Activated CD8-positive, alpha-beta memory T cell treated with anti-CD3 and anti-CD28 coated beads, Interleukin-2, amount 10 ng/mL, durations not matched to agents 7 days and 5 days (primary cell): ENCODE data around the gene ACTN4. TPM values are rescaled to one million over a fixed set of nuclear protein-coding genes. Genes with fewer than 3 reads are reported as not detected.
A peak's percentile ranks its signal among the peaks of the same experiment; 100 is the strongest.

Experiments used
- ATAC-seq: fragments of 150-1000 bp; cut with Tn5 transposase; one replicate; pipeline ENCODE4 v1.10.0; 2021; ENCODE audit warnings: moderate library complexity
- CTCF ChIA-PET: fragments of 350-600 bp; sonication (Branson Sonifier 250); formaldehyde crosslinking; loops from one replicate; lab custom pipeline; 2021; ENCODE audit warnings: antibody characterized with exemption; lab: Charles Lee
- DNase-seq: peaks from one replicate; pipeline ENCODE4 v3.0.0-alpha.2; 2020
- H3K27ac Mint-ChIP-seq: one replicate; pipeline ENCODE4 v1.8.0; 2021; ENCODE audit warnings: mild to moderate bottlenecking, mixed read lengths
- H3K27me3 Mint-ChIP-seq: one replicate; pipeline ENCODE4 v1.8.0; 2021; ENCODE audit warnings: mixed read lengths
- H3K36me3 Mint-ChIP-seq: one replicate; pipeline ENCODE4 v1.8.0; 2021; ENCODE audit warnings: mild to moderate bottlenecking, mixed read lengths
- H3K4me1 Mint-ChIP-seq: one replicate; pipeline ENCODE4 v1.8.0; 2021; ENCODE audit warnings: mixed read lengths
- H3K4me3 Mint-ChIP-seq: one replicate; pipeline ENCODE4 v1.8.0; 2021; ENCODE audit warnings: mild to moderate bottlenecking, moderate library complexity, mixed read lengths
- H3K9me3 Mint-ChIP-seq: one replicate; pipeline ENCODE4 v1.8.0; 2022; ENCODE audit warnings: low read depth, mixed read lengths
- total RNA-seq, 2 experiments: library from RNA; stranded (reverse); gene quantifications; one replicate each; pipeline ENCODE4 v1.2.3, GENCODE V29; 2021

Gene ACTN4
- total RNA-seq, 2 experiments from 2014 or later: 413 to 433 TPM

- no peak overlapping the region for H3K4me3 Mint-ChIP-seq
- peak overlapping the region; percentile 66 for H3K27ac Mint-ChIP-seq
- H3K9me3 Mint-ChIP-seq: no peaks in the 10 kb centered on the region
- peak; percentile 11 for ATAC-seq
- H3K4me1 Mint-ChIP-seq: peaks cover 87% of the 10 kb centered on the region
- no peaks in the 10 kb centered on the region for H3K27me3 Mint-ChIP-seq
- CTCF ChIA-PET: interaction anchor here (1.1 to 2.4 kb wide), 3 partner anchors 13 to 255 kb away, joined by 3 to 9 read pairs (median 6); partner anchors contain the start of gene FAM98C
- DNase-seq: no peak
- peaks cover 38% of the 10 kb centered on the region for H3K36me3 Mint-ChIP-seq
Observed at GRCh38 chr19:38657633-38658222, 10.3 kb downstream of the ACTN4 start.

DNA sequence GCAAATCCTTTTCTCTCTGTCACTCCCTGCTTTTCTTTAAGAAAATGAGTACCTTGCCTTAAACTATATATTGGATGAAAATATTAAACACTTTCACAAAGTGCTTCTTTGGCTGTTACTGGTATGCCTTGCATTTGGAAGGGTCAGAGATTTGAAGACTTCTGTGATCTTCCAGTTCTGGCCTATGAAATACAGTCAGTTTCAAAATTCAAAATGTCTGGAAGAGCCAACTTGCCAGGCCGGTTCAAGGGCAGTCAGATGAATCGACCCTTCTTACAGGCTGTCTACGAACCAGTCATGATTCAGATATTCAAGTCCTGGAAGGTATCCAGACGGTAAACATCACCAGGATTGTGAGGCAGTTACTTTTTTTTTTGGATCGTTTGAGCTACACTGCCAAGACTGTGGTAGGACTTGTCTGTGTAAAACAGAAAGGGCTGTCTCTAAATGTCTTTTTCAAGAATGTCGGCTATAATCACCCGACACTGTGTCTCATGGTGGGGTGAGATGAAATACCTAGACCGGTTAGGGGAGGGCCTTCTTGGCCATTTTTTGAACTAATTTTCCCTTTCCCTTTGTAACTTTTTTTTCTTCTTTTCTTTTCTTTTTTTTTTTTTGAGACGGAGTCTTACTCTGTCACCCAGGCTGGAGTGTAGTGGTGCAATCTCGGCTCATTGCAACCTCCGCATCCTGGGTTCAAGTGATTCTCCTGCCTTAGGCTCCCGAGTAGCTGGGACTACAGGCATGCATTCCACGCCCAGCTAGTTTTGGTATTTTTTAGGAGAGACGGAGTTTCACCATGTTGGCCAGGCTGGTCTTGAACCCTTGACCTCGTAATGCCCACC is 11.2 kb downstream of the ACTN4 start:
- H3K4me3 Mint-ChIP-seq: no peak overlapping the region
- peaks cover 34% of the 10 kb centered on the region for H3K36me3 Mint-ChIP-seq
- CTCF ChIA-PET: interaction anchor here (1.0 to 1.3 kb wide), 4 partner anchors 10 to 24 kb away, joined by 3 to 5 read pairs (median 4); no protein-coding TSS in a partner anchor
- H3K27me3 Mint-ChIP-seq: no peaks in the 10 kb centered on the region
- peak overlapping the region; percentile 66 for H3K27ac Mint-ChIP-seq
- no peaks in the 10 kb centered on the region for H3K9me3 Mint-ChIP-seq
- ATAC-seq (no peak), DNase-seq (no peak)
- peaks cover 84% of the 10 kb centered on the region for H3K4me1 Mint-ChIP-seq

DNA sequence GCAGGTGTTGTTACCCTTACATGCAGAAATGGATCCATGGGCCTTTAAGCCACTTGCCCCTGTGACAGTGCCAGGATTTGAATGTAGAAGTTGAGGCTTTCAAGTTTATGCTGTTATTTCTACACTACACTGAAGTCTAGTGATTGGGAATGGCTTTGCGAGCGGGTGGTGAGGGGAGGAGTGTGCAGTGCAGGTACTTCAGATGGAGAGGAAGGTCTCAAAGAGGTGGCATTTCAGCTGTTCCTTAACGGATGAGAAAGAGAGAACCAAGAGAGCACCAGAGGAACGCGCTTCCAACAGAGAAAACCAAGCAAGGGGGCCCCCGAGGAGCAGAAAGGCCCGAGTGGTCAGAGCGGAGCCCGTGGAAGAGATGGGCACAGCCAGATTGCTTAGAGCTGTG is 13.3 kb downstream of the ACTN4 start:
- Mint-ChIP-seq H3K36me3 (peaks cover 29% of the 10 kb centered on the region), H3K9me3 (no peaks in the 10 kb centered on the region), H3K4me3 (no peak overlapping the region), H3K27me3 (no peaks in the 10 kb centered on the region), H3K27ac (peak overlapping the region; percentile 7), H3K4me1 (peaks cover 82% of the 10 kb centered on the region)
- DNase-seq (no peak), ATAC-seq (no peak)
- CTCF ChIA-PET: interaction anchor here (3.4 kb wide), 1 partner anchor 13 kb away, joined by 10 read pairs; the partner anchor contains the start of gene ACTN4

DNA sequence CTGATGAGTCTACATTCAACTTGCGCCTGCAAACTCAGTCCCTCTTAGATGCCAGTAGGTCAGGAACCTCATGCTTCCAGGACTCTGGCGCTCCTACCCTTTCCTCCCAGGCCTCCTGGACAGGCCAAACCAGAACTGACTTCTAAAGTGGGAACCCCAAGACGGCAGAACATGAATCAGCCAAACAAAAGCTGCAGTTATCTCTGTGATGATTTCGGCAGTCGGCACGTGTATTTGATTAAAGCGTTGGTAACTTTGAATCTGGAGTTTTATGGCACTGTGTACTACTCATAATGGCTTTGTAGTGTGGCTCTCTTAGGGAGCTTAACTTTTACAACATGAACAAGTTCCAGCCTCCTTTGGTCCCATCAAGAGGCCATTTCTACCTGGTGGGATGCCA is 13.7 kb downstream of the ACTN4 start:
- DNase-seq (no peak), ATAC-seq (no peak)
- CTCF ChIA-PET: interaction anchor here (1.4 to 3.4 kb wide), 2 partner anchors 10 to 14 kb away, joined by 3 to 10 read pairs; partner anchors contain the start of gene ACTN4
- no peaks in the 10 kb centered on the region for H3K27me3 Mint-ChIP-seq
- H3K36me3 Mint-ChIP-seq: peaks cover 26% of the 10 kb centered on the region
- no peaks in the 10 kb centered on the region for H3K9me3 Mint-ChIP-seq
- peaks cover 82% of the 10 kb centered on the region for H3K4me1 Mint-ChIP-seq
- no peak overlapping the region for H3K27ac Mint-ChIP-seq
- H3K4me3 Mint-ChIP-seq: no peak overlapping the region

- Mint-ChIP-seq H3K27ac (no peak overlapping the region), H3K4me1 (peaks cover 82% of the 10 kb centered on the region), H3K4me3 (no peak overlapping the region), H3K27me3 (no peaks in the 10 kb centered on the region), H3K36me3 (peaks cover 20% of the 10 kb centered on the region), H3K9me3 (no peaks in the 10 kb centered on the region)
- CTCF ChIA-PET: interaction anchor here (1.2 to 3.4 kb wide), 4 partner anchors 9 to 32 kb away, joined by 3 to 10 read pairs (median 4); partner anchors contain the start of gene ACTN4
- DNase-seq (no peak), ATAC-seq (no peak)
Observed at GRCh38 chr19:38661996-38662395, 14.5 kb downstream of the ACTN4 start.

- Mint-ChIP-seq H3K27ac (no peak overlapping the region), H3K36me3 (peaks cover 18% of the 10 kb centered on the region), H3K27me3 (no peaks in the 10 kb centered on the region), H3K9me3 (no peaks in the 10 kb centered on the region), H3K4me3 (no peak overlapping the region), H3K4me1 (peaks cover 82% of the 10 kb centered on the region)
- DNase-seq (no peak), ATAC-seq (no peak)
- CTCF ChIA-PET: interaction anchor here (1.2 to 3.4 kb wide), 4 partner anchors 8 to 31 kb away, joined by 3 to 10 read pairs (median 4); partner anchors contain the start of gene ACTN4
Observed at GRCh38 chr19:38662537-38663155, 15.2 kb downstream of the ACTN4 start.

GRCh38 chr19:38663156-38663651 is 15.8 kb downstream of the ACTN4 start:
- Mint-ChIP-seq H3K36me3 (peaks cover 20% of the 10 kb centered on the region), H3K4me1 (peaks cover 82% of the 10 kb centered on the region), H3K27ac (no peak overlapping the region), H3K27me3 (no peaks in the 10 kb centered on the region), H3K9me3 (no peaks in the 10 kb centered on the region), H3K4me3 (no peak overlapping the region)
- no peak for DNase-seq
- no peak for ATAC-seq
- CTCF ChIA-PET: interaction anchor here (1.2 to 3.4 kb wide), 3 partner anchors 16 to 30 kb away, joined by 3 to 10 read pairs (median 5); partner anchors contain the start of gene ACTN4

- Mint-ChIP-seq H3K4me1 (peaks cover 82% of the 10 kb centered on the region), H3K36me3 (peaks cover 22% of the 10 kb centered on the region), H3K4me3 (peak overlapping the region; percentile 24), H3K9me3 (no peaks in the 10 kb centered on the region), H3K27me3 (no peaks in the 10 kb centered on the region), H3K27ac (peak overlapping the region; percentile 71)
- CTCF ChIA-PET: interaction anchor here (1.0 to 3.4 kb wide), 5 partner anchors 11 to 29 kb away, joined by 3 to 10 read pairs (median 6); partner anchors contain the start of gene ACTN4
- ATAC-seq: peak; percentile 50
- peak; percentile 64 for DNase-seq
Observed at GRCh38 chr19:38663957-38664502, 16.6 kb downstream of the ACTN4 start.

GRCh38 chr19:38664503-38665211 is 17.2 kb downstream of the ACTN4 start:
- Mint-ChIP-seq H3K4me1 (peaks cover 82% of the 10 kb centered on the region), H3K4me3 (peak overlapping the region; percentile 24), H3K36me3 (peaks cover 28% of the 10 kb centered on the region), H3K27ac (peak overlapping the region; percentile 71), H3K9me3 (no peaks in the 10 kb centered on the region), H3K27me3 (no peaks in the 10 kb centered on the region)
- peak; percentile 4 for ATAC-seq
- DNase-seq: no peak
- CTCF ChIA-PET: interaction anchor here (0.7 to 2.4 kb wide), 5 partner anchors 10 to 30 kb away, joined by 3 to 9 read pairs (median 5); no protein-coding TSS in a partner anchor

GRCh38 chr19:38665219-38665931 is 17.9 kb downstream of the ACTN4 start:
- no peak for ATAC-seq
- peak overlapping the region; percentile 59 for H3K27ac Mint-ChIP-seq
- CTCF ChIA-PET: interaction anchor here (0.6 to 2.2 kb wide), 6 partner anchors 9 to 126 kb away, joined by 3 to 9 read pairs (median 3); no protein-coding TSS in a partner anchor
- no peaks in the 10 kb centered on the region for H3K9me3 Mint-ChIP-seq
- peaks cover 86% of the 10 kb centered on the region for H3K4me1 Mint-ChIP-seq
- no peak overlapping the region for H3K4me3 Mint-ChIP-seq
- no peak for DNase-seq
- H3K27me3 Mint-ChIP-seq: no peaks in the 10 kb centered on the region
- H3K36me3 Mint-ChIP-seq: peaks cover 30% of the 10 kb centered on the region

- no peaks in the 10 kb centered on the region for H3K9me3 Mint-ChIP-seq
- H3K4me3 Mint-ChIP-seq: no peak overlapping the region
- H3K27ac Mint-ChIP-seq: peak overlapping the region; percentile 83
- peaks cover 88% of the 10 kb centered on the region for H3K4me1 Mint-ChIP-seq
- CTCF ChIA-PET: interaction anchor here (1.1 to 2.2 kb wide), 5 partner anchors 8 to 264 kb away, joined by 3 to 9 read pairs (median 4); partner anchors contain the start of genes MRPS12 and SARS2
- H3K36me3 Mint-ChIP-seq: peaks cover 27% of the 10 kb centered on the region
- H3K27me3 Mint-ChIP-seq: no peaks in the 10 kb centered on the region
- ATAC-seq (no peak), DNase-seq (no peak)
Observed at GRCh38 chr19:38665950-38666662, 18.7 kb downstream of the ACTN4 start.
